NOMO-1 treated with DMSO at 0.1 percent for 48 hours (cell line): ENCODE measurements around the gene TJAP1.
A peak's percentile ranks its signal among the peaks of the same experiment; 100 is the strongest.

Experiments used
- DNase-seq: peaks from one replicate; lab custom pipeline; 2025; ENCODE audit not compliant: unreplicated experiment; lab: John Stamatoyannopoulos, UW

TJAP1 gene, protein sequence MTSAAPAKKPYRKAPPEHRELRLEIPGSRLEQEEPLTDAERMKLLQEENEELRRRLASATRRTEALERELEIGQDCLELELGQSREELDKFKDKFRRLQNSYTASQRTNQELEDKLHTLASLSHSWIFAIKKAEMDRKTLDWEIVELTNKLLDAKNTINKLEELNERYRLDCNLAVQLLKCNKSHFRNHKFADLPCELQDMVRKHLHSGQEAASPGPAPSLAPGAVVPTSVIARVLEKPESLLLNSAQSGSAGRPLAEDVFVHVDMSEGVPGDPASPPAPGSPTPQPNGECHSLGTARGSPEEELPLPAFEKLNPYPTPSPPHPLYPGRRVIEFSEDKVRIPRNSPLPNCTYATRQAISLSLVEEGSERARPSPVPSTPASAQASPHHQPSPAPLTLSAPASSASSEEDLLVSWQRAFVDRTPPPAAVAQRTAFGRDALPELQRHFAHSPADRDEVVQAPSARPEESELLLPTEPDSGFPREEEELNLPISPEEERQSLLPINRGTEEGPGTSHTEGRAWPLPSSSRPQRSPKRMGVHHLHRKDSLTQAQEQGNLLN

DNA sequence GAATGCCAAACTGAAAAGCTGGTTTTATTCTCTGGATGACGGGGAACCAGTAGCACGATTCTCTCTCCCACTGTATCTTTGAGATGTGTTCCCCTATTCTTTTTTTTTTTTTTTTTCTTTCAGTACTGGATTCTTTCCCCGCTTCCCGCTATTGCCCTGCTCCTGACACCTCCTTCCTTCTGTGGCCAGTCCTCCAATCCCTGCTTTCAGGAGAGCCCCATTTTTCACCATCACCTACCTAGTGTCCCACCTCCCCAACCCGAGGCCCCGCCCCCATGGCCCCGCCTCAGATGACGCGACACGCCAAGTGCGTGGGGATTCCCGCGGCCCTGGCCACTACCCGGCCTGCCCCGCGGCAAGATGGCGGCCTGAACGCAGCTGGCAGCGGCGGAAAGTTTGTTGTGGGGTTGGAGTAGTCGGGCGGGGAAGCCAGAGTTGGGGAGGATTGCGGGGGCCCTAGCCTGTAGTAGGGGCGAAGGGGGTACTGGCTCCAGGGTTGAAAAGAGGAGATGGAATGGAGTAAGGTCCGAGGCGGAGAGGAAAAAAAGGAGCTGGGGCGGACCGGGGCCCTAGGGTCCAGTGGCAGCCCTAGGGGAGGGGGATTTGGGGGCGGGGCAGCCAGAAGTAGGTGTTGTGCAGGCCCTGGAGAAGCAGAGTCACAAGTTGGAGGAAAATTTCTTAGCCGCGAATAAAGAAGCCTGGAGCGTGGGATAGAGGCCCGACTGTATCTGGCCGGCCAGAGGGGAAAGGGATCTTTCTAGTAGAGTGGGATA, at the start of gene TJAP1:
Gene TJAP1 (plus strand): TSS at position 336 of the 773 bp plus-strand sequence. CDS start 21,432 bp downstream, outside the sequence.
- peak; percentile 72 for DNase-seq

DNA sequence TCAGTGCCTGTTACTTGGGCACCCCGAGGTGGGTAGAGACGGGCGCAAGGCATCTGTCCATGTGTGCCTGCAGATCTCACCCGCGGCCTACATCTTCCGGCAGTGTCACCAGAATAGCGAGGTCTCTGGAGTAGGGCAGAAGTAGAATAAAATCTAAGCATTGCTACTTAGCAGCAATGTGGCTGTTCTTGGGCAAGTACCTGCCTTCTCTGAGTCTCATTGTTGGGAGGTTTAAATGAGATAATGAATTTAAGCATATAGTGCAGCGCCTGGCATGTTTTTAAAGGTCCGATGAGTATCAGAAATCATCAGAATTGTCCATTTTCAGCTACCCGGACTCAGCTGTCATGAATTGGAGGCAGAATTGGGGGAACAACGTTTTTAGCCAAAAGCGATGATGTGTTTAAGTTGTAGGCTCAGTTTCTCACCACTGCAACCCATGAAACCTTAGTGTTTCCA, 49.2 kb upstream of the TJAP1 start:
- DNase-seq, result no peak

DNA sequence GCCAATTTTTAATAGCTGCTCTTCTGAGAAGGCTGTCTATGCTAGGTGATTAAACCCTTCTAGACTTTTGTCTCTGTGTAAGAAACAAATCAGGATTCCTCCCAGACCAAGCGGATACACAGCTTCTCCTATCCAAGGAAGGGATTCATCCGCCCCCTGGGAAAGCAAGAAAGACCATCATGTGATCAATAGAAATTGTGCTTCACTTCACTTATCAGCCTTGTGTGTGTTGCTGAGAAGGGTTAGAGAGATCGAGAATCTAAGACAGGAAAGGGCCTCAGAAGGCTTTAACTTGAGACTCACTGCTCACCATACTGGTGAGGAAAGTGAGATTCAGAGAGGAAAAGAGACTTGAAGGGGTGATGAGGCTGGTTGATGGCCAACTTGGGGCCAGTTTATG, 48.5 kb upstream of the TJAP1 start:
- DNase-seq, result no peak

DNA sequence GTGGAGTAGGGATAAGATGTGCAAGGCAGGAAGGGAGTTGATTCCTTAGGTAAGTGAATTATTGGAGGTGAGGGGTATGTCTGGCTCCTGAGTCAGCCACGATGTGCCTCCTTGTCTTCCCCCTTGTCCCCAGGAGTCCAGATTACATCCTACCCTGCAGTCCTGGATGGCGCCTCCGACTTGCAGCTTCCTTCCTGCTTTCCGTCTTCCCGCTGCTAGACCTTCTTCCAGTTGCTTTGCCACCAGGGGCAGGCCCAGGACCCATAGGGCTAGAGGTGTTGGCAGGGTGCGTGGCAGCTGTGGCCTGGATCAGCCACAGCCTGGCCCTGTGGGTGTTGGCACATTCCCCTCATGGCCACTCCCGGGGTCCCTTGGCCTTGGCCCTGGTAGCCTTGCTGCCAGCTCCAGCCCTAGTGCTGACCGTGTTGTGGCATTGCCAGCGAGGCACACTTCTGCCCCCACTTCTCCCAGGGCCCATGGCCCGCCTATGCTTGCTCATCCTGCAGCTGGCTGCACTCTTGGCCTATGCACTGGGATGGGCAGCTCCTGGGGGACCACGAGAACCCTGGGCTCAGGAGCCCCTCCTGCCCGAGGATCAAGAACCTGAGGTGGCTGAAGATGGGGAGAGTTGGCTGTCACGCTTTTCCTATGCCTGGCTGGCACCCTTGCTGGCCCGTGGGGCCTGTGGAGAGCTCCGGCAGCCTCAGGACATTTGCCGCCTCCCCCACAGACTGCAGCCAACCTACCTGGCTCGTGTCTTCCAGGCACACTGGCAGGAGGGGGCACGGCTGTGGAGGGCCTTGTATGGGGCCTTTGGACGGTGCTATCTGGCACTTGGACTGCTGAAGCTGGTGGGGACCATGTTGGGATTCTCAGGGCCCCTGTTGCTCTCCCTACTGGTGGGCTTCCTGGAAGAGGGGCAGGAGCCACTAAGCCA, 45.1 kb upstream of the TJAP1 start:
- DNase-seq, result no peak

DNA sequence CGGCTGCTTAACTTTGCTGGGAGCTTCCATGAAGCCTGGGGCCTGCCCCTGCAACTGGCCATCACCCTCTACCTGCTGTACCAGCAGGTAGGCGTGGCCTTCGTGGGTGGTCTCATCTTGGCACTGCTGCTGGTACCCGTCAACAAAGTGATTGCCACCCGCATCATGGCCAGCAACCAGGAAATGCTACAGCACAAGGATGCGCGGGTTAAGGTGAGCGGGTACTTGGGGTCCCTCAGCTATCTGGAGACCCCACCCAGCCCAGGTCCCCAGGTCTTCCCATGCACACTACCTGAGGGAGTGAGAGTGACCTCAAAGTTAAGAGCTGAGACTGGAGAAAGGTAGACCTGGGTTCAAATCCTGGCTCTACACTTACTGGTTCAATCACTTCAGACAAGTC, 44.2 kb upstream of the TJAP1 start:
- DNase-seq, result no peak

DNA sequence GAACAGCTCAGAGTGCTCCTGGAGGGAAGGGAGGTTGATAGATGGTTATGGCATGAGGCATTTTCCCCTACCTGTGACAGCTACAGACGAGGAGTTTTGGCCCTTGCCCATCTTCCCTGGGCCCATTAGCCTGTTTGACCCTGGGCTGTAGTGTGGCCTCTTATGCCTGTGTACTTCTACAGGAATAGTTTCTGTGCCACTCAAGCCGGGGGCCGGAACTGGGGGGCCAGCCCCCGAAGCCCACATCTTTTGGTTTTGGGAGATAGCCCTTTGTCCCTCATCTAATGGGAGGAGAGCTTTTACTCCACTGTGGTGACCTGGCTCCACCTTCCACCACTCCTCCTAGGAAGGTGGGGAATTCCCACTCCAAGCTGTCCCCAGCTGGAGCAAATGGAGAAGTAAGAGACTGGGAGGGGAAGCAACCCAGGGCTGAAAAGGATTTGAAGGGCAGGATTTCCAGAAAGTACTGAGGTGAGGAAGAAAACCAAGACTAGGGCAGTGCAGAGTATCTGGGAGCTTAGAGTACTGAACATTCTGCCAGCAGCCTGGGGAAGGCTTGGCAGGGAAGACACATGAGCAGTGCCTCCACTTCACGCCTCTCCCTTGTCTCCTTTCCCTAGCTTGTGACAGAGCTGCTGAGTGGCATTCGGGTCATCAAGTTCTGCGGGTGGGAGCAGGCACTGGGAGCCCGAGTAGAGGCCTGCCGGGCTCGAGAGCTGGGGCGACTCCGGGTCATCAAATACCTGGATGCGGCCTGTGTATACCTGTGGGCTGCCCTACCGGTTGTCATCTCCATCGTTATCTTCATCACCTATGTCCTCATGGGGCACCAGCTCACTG, 43.1 kb upstream of the TJAP1 start:
- no peak for DNase-seq

DNA sequence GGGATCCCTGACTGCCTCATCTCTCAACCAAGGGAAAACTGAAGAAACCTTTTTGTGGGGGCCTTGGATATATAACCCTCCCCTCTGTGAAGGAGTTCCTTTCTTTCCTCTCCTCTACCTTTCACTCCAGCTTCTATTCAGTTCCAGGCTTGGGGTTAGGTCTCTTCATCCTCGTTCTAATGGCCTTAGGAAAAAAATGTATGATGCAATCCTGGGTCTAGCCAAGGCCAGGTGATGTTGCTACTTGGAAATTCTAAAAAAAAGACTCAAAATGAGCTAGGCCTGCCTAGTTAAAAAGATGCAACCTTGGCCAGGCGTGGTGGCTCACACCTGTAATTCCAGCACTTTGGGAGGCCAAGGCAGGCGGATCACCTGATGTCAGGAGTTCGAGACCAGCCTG, 42.4 kb upstream of the TJAP1 start:
- no peak for DNase-seq

DNA sequence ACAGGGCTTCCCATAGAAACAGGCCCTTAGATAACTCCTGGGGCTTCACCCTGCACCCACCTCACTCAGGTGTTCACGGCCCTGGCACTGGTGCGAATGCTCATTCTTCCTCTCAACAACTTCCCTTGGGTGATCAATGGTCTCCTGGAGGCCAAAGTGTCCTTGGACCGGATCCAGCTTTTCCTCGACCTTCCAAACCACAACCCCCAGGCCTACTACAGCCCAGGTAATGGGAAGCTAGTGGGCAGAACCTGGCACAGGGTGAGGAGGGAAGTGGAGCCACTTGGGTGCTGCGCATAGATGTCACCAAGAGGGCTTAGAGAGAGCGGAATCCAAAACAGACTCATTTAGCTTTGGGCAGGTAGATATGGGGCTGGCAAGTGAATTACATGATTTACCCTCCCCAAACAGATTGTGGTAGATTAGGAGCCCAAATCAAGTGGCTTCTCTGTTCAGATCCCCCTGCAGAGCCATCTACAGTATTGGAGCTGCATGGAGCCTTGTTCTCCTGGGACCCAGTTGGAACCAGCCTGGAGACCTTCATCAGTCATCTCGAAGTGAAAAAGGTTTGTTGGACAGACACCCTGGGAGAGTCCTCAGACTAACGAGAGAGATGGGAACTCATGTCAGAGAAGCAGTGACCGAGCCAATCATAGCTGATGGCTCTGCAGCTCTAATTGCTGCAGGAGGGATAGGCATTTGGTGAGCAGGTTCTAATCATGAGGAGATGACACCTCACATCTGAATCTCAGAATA, 41.5 kb upstream of the TJAP1 start:
- DNase-seq, result no peak

DNA sequence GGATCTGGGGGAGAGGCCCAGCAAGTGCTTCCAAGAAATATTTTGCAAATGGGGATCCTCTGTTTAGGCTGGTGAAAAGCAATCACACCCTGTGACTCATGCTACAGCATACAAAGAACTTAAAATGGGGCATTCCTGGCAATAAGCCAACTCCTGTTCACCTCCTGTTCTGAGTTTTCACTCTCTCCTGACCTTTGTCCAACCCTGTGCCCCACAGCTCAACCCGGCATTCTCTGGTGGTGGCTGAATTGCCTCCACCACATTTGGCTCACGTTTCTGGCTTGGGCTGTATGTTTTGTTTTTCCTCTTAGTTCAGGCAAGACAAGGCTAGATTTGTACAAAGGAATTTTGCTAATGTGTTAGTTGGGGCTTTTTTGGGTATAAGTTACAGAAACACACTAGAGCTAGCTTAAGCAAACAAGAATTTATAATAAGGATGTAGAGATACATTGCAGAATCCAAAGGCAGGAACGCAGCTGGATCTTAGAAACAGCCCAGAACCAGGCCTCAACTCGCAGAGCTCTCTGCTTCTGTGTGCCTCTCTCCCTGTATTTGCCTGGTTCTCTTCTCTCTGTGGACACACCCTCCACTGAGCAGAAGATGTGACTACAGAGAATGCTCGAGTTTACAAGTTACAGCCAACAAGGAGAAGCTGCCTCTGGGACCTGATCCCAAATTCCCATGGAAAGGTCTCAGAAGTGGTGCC, 40.6 kb upstream of the TJAP1 start:
- DNase-seq, result no peak

DNA sequence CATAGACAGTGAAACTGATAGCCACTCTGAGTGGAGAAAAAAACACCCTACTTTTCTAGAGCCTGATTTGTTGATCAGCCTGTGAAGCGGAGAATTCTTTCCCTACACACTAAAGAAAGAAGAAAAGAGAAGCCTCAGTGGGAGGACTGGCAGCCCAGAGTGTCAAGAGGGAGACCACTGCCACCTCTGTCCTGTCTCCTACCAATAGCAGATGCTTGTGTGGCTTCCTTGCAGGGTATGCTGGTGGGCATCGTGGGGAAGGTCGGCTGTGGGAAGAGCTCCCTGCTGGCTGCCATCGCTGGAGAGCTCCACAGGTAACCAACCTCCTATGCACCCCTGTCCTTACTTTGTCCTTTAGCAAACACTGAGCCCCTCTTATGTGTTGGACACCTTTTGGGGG, 39.7 kb upstream of the TJAP1 start:
- DNase-seq, result no peak

DNA sequence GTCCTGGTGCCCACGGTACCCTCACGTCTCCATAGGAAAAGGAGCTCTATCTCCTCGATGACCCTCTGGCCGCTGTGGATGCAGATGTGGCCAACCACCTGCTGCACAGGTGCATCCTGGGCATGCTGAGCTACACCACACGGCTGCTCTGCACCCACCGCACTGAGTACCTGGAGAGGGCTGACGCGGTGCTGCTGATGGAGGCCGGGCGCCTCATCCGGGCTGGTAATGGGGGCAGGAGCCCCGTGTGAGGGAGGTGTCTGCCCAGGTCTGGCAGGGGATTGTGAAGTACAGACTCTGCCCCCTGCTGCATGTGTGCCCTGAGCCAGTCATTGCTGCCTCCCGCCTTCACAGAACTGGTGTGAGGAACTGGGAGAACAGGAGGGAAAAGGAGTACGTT, 34.4 kb upstream of the TJAP1 start:
- no peak for DNase-seq

DNA sequence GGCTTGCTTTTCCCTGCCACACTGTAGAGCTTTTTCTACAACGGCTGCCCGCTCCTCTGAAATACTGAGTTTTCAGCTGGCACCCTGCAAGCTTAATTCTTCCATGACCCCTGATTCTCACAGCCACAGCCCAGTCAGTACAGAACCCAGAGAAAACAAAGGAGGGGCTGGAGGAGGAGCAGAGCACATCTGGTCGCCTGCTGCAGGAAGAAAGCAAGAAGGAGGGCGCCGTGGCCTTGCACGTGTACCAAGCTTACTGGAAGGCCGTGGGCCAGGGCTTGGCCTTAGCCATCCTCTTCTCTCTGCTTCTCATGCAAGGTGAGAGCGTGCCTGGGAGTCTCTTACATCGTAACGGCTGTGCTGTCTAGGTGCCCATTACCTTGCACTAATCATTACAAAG, 33.3 kb upstream of the TJAP1 start:
- DNase-seq, result no peak

DNA sequence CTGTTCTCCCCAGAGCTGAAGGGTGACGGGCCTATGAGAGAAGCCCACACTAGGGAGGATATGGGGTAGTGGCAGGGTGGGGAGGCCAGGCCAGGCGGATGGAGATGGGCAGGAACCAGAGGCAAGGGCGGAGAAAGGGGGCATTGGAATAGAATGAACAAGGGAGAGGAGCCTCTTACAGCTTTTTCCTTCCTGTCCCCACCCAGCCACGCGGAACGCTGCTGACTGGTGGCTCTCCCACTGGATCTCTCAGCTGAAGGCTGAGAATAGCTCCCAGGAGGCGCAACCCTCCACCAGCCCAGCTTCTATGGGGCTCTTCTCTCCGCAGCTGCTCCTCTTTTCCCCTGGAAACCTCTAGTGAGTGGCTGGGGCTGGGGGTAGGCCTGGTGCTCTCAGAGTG, 32.8 kb upstream of the TJAP1 start:
- no peak for DNase-seq

DNA sequence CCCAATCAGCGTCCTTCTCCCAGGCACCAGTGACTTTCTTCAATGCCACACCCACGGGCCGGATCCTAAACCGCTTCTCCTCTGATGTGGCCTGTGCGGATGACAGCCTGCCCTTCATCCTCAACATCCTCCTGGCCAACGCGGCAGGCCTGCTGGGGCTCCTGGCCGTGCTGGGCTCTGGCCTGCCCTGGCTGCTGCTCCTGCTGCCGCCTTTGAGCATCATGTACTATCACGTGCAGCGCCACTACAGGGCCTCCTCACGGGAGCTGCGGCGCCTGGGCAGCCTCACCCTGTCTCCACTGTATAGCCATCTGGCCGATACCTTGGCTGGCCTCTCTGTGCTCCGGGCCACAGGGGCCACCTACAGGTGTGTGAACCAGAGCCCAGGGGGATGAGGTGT, 31.8 kb upstream of the TJAP1 start:
- no peak for DNase-seq

DNA sequence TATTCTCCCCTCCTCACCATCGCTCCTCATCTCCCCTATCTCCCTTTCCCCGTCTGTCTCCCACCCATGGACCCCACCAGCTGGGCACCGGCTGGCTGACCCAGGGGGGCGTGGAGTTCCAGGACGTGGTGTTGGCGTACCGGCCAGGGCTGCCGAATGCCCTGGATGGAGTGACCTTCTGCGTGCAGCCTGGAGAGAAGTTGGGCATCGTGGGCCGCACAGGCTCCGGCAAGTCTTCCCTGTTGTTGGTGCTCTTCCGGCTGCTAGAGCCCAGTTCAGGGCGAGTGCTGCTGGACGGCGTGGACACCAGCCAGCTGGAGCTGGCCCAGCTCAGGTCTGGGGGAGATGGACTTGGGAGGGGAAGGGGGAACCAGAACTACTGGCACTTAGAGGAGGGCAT, 29.8 kb upstream of the TJAP1 start:
- no peak for DNase-seq

DNA sequence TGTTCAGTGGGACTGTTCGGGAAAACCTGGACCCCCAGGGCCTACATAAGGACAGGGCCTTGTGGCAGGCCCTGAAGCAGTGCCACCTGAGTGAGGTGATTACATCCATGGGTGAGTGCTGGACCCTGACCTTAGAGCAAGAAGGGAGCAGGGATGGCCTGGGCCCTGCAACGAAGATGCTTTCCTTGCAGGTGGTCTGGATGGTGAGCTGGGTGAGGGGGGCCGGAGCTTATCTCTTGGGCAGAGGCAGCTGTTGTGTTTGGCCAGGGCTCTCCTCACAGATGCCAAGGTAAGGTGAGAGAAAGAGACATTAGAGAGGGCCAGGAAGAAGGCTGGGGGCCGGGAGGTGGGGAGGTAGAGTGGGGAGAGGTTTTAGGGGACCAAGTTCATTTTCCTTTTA, 28.5 kb upstream of the TJAP1 start:
- DNase-seq, result no peak

DNA sequence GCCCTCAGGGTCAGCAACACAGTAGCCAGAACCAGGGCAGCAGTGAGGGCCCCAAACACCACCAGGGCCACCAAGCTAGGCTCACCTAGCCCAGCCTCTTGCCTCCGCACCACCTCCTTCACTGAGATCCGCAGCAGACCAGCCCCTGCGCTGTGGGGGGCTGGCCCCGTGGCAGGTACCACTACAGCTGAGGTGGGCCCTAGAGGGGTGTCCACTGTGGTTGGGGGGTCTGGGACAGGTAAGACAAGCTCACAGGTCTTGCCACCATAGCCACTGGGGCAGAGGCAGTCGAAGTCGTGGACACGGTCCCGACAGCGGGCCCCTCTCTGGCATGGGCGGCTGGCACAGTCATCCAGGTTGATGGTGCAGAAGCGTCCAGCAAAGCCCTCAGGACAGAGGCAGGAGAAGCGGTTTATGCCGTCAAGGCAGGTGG, 26.7 kb upstream of the TJAP1 start:
- DNase-seq, result no peak

DNA sequence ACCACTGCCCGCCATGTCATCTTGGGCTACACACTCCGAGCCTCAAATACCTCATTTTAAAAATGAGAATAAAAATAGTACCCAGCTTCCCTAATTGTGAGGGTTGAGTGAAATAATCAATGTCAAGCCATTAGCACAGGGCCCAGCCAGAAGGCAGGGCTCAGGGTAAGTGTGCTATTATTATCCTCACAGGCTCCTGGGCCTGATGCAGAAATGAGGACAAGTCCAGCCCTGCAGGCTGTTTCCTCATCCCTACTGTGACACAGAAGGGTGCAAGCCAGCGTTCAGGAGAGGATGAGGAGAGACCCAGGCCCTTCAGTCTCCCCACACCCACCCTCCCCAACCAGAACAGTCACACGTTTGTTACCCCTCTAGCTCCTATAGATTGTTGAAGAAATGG, 26.0 kb upstream of the TJAP1 start:
- DNase-seq, result no peak

DNA sequence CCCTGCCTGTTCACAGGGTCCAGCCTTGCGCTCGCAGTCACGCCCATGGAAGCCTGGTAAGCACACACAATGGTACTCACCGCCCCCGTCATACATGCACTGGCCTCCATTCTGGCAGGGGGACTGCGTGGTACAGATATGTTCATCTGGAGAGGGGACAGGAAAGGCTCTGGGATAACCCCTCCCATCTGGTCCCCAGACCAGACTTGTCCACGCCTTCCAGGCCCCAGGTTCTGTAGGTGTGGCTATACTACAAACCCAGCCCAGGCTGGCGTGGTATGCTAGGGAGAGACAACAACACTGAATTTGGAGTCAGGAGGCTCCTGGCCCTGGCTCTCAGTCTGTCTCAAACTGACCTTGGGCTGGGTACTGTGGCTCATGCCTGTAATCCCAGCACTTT, 25.4 kb upstream of the TJAP1 start:
- DNase-seq, result no peak
